ENCODE results near the gene NEURL1.

GRCh38 chr10:103475437-103475836 lies 18.1 kb upstream of the NEURL1 start:
- TF ChIP-seq ZNF274 (IDR thresholded peaks at IDR 0.05; ENCODE audit: low read depth, low read length) (no peak), YY1 (IDR thresholded peaks at IDR 0.05; ENCODE audit: insufficient read depth, insufficient read length) (no peak)
